Islet of Langerhans (tissue), 1 donor: ENCODE measurements around the gene CEP112.

Experiments used
- FAIRE-seq: peaks from one replicate; lab custom pipeline; 2011; peaks lifted over from hg19 to GRCh38; lab: Jason Lieb, UNC

Gene CEP112

DNA sequence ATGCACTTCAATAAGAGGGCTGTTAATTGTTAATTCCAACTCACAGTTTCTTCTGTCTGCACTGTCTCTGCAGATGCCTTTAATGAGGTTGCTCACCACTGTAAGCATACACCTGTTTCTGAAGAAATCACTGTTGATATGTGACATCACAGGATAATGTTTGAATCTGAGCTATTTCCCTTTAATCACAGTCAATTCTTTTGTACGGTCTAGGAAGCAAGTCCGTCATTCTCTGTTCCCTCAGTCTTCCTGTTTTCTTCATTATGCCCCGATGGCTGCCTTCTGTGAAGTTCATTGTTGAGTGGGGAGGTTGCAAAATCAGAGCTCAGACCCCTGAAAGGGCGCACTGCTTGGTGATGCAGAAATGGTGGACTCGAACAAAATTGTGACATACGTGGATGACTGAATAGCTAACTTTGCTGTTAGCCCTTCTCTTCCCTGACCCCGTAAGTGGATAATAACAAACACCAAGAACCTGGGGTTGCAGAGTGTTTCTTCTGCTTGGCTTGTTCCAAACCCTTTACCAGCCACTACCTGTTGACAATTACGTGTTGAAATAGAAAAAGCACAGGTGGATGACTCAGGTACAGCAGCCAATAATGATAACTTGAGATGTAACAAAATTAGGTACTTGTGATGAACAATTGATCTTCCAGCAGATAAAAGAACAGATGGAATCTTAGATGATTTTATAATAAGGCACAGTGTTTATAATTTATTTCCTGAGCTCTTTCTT lies 558.6 kb downstream of the CEP112 start:
- FAIRE-seq, result no peak

DNA sequence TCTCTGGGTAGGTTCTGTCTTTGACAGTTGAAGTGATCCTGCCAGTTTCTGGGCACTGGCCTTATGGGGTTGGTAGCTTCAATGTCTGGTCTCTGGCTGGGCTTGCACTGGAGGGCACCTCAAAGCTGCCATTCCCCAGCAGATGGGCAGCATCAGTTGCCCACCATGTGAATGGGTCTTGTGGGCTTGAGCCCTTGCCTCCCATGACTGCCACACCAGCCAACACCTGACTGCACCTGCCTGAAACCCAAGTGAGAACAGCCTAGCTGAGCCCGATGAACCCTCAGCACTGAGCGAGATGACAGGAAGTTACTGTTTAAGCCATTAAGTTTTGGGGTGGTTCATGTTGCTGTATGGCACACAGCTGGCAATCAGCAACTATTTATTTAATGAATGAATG lies 561.4 kb downstream of the CEP112 start:
- FAIRE-seq, result no peak

DNA sequence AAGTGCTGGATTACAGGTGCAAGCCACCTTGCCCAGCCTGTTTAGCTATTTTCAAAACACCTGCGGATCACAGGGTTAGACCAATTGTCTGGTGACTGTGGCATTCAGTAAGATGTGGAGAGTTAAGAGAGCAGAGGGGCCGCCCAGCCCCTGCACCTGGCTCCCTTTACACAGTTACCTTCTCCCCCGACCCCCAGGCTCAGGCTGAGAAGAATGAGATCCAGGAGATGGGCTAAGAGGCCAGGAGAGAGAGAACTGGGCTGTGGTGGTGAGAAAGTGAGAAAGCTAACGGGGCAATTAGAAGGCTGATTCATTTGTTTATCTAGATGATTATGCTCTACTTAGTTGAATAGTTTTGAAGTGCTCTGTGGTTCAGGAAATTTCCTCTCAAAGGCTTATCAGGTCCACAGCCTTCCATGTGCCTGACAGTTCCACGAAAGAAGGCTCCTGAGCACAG lies 562.7 kb downstream of the CEP112 start:
- FAIRE-seq, result peak; percentile 78

DNA sequence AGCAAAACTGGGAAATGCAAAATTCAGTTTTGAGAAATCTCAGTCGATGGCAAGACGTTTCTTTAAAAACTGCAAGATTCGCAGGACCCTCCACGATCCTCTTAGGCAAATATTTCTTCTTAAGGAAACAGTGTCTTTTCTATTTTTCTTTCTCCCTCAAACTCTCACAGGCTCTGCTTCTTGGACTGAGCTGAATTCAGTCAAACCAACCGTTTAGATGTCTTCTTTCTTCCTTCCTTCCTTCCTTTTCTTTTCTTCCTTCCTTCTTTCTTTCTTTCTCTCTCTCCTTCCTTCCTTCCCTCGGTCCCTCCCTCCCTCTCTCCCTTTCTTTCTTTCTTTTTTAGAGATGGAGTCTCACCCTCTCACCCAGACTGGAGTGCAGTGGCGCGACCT lies 563.3 kb downstream of the CEP112 start:
- FAIRE-seq, result peak; percentile 5

DNA sequence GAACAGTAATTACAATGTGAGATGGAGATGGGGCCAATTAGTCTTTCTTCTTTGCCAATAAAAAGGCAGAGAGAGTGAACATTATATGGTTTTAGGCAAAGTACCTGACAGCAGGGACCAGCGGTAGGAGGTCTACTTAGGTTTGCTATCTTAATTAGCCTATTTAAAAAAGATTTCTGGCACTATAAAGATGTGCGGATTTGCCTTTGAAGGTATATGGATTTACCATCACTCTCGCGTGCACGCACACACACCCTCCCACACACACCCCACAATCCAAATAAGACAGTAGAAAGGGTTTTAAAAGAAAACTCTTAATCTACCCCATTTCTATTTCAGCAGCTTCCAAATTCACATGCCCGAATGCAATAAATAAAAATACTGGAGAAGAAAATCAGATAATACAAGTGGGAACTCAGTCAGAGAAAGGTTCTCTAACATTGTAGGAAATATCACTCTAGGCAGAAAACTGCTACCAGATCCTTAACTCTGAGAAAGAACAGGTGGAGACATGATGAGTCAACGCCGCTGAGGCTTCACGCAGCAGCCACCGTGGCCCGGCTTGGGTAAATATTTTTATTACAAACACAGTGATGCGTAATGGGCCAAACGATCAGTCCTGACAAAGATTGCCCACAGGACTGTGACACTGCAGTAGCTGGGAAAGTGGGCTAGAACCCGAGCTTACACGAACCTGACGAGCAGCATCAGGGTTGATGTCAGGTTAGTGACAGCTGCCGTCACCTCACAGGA lies 563.9 kb downstream of the CEP112 start:
- peak; percentile 95 for FAIRE-seq

GRCh38 chr17:65627108-65627507 lies 564.8 kb downstream of the CEP112 start:
- FAIRE-seq, result no peak

- peak; percentile 47 for FAIRE-seq
Observed at GRCh38 chr17:65626451-65626850, 565.5 kb downstream of the CEP112 start.

GRCh38 chr17:65618516-65618915 lies 573.4 kb downstream of the CEP112 start:
- no peak for FAIRE-seq

DNA sequence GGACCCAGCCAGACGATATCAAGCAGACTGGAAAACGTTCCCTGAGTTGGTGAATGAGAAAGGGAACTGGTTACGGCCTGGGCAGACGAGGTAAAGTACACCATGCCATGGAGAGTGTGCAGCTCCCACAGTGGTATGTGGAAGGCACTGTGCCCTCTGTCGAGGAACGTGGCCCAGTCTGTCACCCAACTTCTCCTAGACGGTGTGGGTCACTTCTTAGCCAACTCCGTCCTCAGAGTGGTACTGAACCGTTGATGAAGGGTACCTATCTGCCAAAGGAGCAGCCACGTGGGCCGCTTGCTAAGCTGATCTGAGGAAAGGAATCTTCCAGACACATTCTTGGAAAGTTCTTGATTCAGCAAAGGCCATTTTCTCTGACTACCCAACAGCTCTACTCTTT lies 574.4 kb downstream of the CEP112 start:
- no peak for FAIRE-seq

GRCh38 chr17:65609749-65610148 lies 582.2 kb downstream of the CEP112 start:
- FAIRE-seq, result no peak

DNA sequence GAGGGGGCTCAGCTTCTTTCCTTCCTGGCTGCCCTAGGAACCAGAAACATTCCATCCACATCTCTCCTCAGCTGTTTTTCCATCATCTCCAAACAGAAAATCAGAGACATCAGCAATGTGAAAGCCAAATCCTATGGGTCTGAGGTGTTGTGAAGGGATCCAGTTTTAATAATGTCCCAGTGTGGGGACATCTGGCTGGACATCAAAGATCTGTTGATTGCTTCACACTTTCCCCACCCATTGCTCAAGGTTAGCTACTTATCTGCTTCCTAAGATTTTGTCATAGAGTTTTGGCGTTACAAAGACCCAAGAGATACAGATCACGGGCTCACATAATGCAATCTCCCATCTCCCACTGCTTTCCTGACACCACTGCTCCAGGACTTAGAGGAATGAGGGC lies 582.6 kb downstream of the CEP112 start:
- no peak for FAIRE-seq

- no peak for FAIRE-seq
Observed at GRCh38 chr17:65604070-65604469, 587.9 kb downstream of the CEP112 start.

GRCh38 chr17:65601881-65602280 lies 590.1 kb downstream of the CEP112 start:
- no peak for FAIRE-seq

DNA sequence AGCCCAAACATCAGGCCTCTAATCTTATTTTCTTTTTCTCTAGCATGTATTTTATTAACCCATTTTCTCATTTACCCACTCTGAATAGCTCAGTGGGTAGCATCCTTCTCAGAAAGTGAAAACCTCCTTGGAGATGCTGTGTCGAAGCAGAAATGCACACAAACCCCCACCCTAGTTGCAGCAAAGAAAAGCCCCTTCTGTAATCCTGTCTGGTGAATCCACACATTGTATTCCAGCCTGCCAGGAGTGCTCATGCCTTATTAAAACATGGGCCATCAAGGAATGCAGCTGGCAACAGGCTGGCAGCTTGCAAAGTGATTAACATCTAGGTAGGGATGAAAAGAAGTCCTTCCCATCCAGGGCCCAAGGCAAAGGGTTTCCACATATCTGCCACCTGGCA lies 590.8 kb downstream of the CEP112 start:
- FAIRE-seq, result no peak

GRCh38 chr17:65600518-65600917 lies 591.4 kb downstream of the CEP112 start:
- FAIRE-seq, result no peak

GRCh38 chr17:65599650-65600049 lies 592.3 kb downstream of the CEP112 start:
- FAIRE-seq, result no peak

DNA sequence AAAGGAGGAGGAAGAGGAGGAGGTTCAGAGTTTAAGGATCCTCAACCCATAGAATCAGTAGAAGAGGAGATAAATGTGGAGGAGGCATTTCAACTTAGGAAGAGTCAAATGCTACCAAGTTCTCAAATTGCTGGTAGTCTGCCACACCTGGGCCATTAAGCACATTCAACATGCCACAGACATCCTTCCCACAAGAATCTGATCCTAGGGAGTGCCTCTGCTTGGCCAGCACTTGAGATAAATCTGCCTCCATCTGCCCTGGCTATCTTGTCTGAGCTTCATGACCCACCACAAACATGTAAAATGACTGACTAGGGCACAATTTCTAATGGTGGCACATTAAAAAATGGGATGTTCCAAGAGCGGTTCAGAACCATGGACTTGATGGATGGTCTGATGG lies 593.2 kb downstream of the CEP112 start:
- FAIRE-seq, result no peak

DNA sequence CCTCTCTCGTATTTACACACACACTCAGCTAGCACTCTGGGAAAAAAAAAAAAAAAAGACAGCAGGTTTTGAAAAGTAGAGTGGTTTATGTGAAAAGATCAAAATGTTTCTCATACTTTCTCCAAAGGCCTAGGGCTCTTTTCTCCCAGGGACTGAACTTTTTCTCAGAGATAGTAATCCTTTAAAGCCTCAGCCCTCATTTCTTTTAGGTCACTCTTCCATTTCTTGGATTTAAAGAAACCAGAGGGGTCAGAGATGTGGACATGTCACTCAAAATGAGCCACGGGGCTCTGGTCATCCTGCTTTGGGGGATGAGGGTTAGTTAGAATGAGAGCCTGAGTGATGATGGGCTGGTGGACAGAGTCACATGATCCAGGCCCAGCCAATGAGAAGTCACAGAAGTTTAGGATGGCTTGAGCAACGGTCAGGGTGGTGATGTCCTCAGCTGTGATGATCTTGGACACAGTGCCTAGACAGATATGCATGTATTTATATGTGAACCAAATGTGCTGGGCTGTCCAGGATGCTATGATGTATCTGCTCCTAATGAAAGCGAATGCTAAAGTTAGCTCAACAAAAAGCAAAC lies 596.8 kb downstream of the CEP112 start:
- no peak for FAIRE-seq

GRCh38 chr17:65593855-65594845 lies 597.8 kb downstream of the CEP112 start:
- FAIRE-seq, result no peak

GRCh38 chr17:65593092-65593854 lies 598.7 kb downstream of the CEP112 start:
- no peak for FAIRE-seq
